Renal cortical epithelial cell (primary cell): ENCODE results near the gene PLS1. TPM values are rescaled to one million over a fixed set of nuclear protein-coding genes. Genes with fewer than 3 reads are reported as not detected.
"Not testable (repeated sequence)": the region's sequence is repeated elsewhere in the genome, so short reads cannot be mapped to it uniquely, and the experiment has no call there.

ENCODE experiments used
- DNase-seq: peaks from one replicate; pipeline ENCODE4 v3.0.0-alpha.2; 2011; ENCODE audit warnings: low read depth
- total RNA-seq: library from RNA; depleted of rRNA; stranded (reverse); fragments of >200 nt; gene quantifications from 2 replicates; pipeline ENCODE4 v1.2.3, GENCODE V29; 2014

PLS1 gene
- total RNA-seq, 1 donor from 2014 or later, result 57.0 TPM

GRCh38 chr3:142693136-142693853 is 97.1 kb downstream of the PLS1 start:
- DNase-seq, result no peak

- DNase-seq, result peak; percentile 16
Observed at GRCh38 chr3:142694225-142694624, 98.0 kb downstream of the PLS1 start.

DNA sequence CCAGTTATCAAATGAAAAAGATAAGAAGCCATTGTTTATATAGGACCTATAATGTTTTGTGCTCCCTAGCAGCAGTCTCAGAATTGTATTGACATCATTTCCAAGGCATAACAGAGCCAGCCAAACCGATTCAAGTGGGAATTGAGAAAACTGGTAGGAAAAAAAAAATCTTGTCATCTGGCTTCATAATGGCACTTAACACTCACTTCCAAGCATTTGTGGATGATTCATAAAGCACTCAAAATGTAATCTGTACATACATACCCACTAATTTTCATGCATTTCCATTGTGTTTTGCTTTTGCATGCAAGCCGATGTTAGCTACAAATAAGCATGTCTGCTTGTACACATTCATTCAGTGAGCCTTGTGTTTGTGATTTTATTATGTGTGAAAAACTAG is 109.0 kb downstream of the PLS1 start:
- no peak for DNase-seq

- no peak for DNase-seq
Observed at GRCh38 chr3:142706321-142707127, 110.3 kb downstream of the PLS1 start.

DNA sequence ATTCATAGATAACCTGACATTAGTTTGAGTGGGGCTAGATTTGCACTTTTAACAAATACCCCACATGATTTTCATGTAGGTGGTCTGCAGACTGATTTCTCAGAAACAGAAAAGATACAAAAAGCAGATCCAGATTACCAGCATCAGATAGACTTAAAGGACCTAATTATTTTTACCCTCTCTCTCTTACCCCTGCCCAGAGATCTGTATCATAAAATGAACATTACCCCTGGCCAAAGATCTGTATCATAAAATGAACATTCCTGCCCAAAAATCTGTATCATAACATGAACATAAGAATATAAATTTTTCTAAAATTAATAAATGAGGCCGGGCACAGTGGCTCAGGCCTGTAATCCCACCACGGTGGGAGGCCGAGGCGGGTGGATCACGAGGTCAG is 113.0 kb downstream of the PLS1 start:
- no peak for DNase-seq

- not testable (repeated sequence) for DNase-seq
Observed at GRCh38 chr3:142714882-142715281, 118.7 kb downstream of the PLS1 start.

DNA sequence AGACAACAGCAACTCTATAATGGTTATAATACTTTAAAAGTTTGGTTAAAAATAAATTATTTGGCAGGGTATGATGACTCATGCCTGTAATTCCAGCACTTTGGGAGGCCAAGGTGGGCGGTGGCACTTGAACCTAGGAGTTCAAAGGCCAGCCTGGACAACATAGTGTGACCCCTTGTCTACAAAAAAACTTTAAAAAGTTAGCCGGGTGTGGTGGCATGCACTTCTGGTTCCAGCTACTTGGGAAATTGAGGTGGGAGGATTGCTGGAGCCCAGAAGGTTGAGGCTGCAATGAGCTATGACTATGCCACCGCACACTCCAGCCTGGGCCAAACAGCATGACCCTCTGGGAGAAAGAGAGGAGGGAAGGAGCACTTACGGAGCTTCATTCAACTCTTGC is 119.9 kb downstream of the PLS1 start:
- no peak for DNase-seq

DNA sequence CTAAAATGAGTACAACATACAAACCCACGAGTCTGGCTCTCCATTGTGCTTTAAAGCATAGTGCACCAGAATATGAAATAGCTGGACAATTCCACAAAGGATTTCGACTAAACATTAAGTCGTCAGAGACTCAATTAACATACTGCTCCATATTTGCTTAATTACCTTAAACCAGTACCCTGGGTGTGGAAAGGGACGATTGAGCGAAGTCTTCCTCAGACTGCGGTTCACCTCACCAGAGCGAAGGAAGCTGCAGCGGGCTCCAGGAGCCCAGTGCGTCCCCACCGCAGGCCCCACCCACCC is 127.4 kb downstream of the PLS1 start:
- no peak for DNase-seq

- DNase-seq, result peak; percentile 55
Observed at GRCh38 chr3:142723968-142724681, 127.9 kb downstream of the PLS1 start, which contains the start of gene TRPC1. TRPC1 (plus strand) TSS chr3:142724034; CDS start chr3:142724560, 526 bp downstream.

- peak; percentile 30 for DNase-seq
Observed at GRCh38 chr3:142724682-142725356, 128.6 kb downstream of the PLS1 start.

DNA sequence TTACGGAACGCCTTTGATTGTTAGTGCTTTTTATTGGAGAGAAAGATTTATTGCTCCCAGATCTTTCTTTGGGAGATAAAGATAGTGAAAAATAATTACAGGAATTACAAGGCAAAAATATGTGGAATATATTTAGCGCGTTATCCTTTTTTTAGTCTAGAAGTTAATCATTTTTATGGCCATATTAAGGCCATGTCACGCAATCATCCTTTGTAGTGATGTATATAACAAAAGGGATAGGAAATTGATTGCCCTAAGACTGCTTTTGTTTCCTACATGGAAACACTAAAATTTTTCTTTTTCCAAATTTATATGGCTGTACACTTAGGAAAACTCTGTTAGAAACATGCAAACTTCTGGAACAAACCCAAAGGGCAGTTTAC is 129.2 kb downstream of the PLS1 start:
- DNase-seq, result no peak

DNA sequence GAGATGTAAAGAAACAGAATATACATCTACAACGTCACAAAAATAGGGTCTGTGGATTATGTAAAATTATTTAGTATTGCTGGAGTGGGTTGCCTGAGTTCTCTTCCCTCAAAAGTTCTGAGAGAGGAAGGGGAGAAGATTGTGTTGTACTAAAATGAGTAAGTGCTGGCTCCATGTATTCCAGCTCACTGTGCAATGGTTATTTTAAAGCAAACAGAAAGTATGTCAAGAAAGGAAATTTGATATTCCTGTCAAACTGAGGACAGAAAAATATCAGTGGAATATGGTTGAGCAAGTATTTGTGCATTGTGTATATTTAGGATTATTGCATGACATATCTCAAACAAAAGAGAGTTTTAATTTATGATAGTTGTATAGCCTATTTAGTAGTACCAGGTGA is 129.8 kb downstream of the PLS1 start:
- no peak for DNase-seq

DNA sequence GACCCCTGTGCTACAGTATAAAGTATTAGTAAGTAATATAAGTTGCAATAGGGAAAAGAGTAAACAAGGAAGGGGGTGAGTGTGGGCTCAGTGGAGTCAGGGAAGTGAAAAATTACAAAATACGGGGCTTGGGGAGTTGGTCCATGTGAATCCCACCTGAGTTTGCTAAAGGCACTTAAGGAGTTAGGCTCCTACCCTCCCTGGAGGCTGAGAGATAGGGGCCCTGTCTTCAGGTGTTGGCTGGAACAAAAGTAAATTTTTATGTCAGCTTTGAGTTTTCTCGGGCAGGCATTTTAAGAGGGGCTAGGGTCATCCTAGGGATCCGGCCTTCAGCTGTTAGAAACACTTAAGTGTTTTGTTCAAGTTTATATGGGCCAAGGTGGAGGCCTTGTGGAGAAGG is 135.9 kb downstream of the PLS1 start:
- DNase-seq, result no peak

GRCh38 chr3:142734834-142735233 is 138.6 kb downstream of the PLS1 start:
- DNase-seq, result no peak

DNA sequence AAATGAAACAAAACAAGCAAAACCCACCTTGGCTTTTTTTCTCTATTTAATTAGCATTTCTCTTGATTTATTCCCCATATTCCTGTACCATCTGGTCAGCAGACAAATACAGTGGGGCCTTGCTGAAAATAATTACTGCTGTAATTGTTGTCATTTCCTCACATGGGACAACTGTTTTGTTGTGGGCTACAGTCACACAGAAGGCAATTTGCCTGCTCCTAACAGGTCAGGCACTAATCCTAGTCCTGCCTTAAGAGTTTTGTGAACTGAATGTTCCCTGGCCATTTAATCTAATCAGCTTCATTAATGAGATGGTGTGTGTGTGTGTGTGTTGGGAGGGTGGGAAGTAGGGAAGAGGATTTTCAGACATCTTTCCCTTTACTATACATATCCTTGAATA is 139.3 kb downstream of the PLS1 start:
- no peak for DNase-seq

- no peak for DNase-seq
Observed at GRCh38 chr3:142738396-142738795, 142.2 kb downstream of the PLS1 start.

DNA sequence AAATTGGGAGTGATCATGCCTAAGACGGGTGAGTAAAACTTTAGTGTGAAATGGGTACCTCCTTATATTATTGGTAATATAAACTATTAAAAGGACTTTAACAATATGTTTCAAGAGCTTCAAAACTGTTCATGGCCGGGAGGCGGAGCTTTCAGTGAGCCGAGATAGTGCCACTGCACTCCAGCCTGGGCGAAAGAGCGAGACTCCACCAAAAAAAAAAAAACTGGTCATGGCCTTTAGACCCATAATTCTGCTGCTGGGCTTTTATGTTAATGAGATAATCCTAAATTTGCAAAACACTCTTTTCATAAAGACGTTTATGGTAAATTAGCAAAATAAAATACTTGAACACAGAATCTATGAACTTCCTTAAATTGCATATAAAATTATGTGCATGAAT is 150.5 kb downstream of the PLS1 start:
- DNase-seq, result no peak

DNA sequence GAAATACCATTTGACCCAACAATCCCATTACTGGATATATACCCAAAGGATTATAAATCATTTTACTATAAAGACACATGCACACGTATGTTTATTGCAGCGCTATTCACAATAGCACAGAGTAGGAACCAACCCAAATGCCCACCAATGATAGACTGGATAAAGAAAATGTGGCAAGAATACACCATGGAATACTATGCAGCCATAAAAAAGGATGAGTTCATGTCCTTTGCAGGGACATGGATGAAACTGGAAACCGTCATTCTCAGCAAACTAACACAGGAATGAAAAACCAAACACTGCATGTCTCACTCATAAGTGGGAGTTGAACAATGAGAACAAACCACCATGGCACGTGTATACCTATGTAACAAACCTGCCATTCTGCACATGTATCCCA is 154.3 kb downstream of the PLS1 start:
- not testable (repeated sequence) for DNase-seq

- DNase-seq, result not testable (repeated sequence)
Observed at GRCh38 chr3:142752605-142753004, 156.4 kb downstream of the PLS1 start.

DNA sequence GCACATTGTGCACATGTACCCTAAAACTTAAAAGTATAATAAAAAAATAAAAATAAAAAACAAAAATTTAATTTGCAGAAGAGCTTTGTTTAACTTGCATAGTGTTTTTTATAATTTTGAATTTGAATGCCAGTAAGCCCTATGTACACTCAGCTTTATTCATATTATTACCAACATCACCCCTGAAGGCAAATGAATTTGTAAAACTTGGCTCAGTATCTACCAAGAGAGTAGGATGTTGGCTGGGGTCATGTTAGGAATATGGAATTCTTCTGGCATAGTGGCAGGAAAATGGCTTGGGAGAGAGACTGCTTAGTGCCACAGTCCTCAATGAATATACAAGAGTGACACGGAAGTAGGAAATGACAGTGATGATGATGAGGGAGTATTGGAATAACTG is 158.3 kb downstream of the PLS1 start:
- DNase-seq, result no peak
